Measurements from ENCODE around the gene LAMC3. TPM values are rescaled to one million over a fixed set of nuclear protein-coding genes. Genes with fewer than 3 reads are reported as not detected.

LAMC3 gene
- total RNA-seq, 1 donor from 2014 or later: 26.4 TPM

DNA sequence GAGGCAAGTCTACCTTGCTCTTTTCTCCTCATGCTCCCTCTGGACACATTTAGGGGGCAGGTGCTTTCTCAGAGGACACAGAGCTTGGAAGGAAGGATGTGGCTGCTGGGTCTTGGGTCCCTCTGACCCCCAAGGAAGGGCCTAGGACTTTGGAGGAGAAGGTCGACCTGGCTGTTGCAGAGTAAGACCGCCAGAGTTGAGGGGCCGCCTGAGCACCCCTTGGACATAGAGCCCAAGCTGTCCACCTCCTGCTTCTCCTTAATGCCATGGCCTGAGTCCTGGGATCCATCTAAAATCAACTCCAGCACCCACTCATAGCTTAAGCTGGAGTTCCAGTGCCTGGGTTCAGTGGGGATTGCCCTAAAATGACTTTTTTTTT, 20.6 kb downstream of the LAMC3 start:
- TF ChIP-seq, protein P1, sequence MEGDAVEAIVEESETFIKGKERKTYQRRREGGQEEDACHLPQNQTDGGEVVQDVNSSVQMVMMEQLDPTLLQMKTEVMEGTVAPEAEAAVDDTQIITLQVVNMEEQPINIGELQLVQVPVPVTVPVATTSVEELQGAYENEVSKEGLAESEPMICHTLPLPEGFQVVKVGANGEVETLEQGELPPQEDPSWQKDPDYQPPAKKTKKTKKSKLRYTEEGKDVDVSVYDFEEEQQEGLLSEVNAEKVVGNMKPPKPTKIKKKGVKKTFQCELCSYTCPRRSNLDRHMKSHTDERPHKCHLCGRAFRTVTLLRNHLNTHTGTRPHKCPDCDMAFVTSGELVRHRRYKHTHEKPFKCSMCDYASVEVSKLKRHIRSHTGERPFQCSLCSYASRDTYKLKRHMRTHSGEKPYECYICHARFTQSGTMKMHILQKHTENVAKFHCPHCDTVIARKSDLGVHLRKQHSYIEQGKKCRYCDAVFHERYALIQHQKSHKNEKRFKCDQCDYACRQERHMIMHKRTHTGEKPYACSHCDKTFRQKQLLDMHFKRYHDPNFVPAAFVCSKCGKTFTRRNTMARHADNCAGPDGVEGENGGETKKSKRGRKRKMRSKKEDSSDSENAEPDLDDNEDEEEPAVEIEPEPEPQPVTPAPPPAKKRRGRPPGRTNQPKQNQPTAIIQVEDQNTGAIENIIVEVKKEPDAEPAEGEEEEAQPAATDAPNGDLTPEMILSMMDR (IDR thresholded peaks at IDR 0.05): no peak
- Histone ChIP-seq H3K4me3 (no peak overlapping the region), H3K4me1 (no peaks in the 10 kb centered on the region), H3K9me3 (no peaks in the 10 kb centered on the region), H3K36me3 (no peaks in the 10 kb centered on the region), H3K27ac (no peak overlapping the region), H3K27me3 (ENCODE audit: low read depth) (no peaks in the 10 kb centered on the region)
- DNase-seq (no peak), ATAC-seq (no peak)
- intact Hi-C loops (cut with DNase I): no loop called here

DNA sequence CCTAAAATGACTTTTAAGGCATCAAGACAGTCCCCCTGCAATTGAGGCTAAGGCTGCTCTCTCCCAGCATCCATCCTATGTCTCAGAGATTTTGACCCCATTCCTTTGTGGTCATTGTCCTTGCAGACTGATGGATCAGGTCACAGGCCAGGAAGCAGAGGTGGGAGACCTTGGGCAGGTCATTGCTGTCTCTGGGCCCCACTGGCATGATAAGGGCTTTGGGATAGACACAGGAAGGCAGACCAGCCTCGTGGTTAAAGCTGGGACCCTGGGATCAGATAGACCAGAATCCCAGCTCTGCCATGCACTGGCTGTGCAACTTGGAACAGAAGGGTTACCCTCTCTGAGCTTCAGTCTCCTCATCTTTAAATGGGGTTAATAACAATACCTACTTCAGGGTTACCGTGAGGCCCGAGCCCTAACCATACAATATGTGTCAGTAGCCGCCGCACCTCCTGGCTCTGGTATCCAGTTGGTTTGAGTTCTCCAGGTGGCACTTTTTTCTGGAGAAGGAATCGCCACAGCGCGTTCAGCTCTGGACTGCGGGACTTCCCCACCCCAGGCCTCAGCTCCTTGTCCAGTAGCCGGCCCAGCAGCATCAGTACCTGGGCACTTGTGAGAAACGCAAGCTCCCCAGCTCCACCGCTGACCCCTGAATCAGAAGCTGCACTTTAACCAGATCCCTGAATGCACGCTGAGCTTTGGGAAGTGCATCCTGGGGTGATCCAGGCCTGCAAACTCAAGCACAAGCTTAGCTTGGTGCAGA, 21.4 kb downstream of the LAMC3 start:
- Histone ChIP-seq H3K36me3 (no peaks in the 10 kb centered on the region), H3K27ac (no peak overlapping the region), H3K9me3 (no peaks in the 10 kb centered on the region), H3K27me3 (ENCODE audit: low read depth) (peaks cover under 1% of the 10 kb centered on the region), H3K4me3 (no peak overlapping the region), H3K4me1 (no peaks in the 10 kb centered on the region)
- TF ChIP-seq, protein P1 (IDR thresholded peaks at IDR 0.05): no peak
- no peak for ATAC-seq
- intact Hi-C loops (cut with DNase I): no loop called here
- no peak for DNase-seq

DNA sequence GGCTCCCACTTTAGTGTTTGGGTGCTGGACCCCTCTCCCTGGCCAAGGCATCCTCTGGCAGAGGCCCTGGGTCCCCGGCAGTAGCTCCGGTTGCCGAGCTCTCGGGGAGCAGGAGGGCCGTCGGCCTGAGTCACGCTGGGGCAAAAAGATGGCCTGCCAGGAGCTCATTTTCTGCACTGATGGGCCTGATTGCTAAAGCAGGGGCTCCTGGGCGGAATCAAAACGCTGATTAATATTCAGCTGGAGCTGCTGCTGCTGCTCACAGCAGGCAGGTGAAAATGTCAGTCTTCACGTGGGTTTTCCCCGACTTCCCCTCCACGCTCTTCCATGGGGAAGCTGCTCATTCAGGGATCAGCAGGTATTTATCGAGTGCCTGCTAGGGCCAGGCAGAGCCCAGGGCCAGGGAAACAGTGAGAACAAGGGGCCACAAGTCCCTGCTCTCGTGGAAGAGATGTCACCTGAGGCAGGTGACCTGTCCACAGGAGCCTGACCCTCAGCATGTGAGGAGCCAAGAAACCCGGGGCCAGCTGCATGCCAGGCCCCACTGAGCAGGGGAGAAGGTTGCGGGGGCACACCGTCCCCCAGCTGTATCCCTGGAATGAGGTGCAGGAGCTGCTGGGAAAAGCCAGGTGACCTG, 22.1 kb downstream of the LAMC3 start:
- no peaks in the 10 kb centered on the region for H3K36me3 ChIP-seq
- H3K4me1 ChIP-seq: no peaks in the 10 kb centered on the region
- intact Hi-C loops (cut with DNase I): no loop called here
- no peak overlapping the region for H3K4me3 ChIP-seq
- no peak for DNase-seq
- H3K27ac ChIP-seq: no peak overlapping the region
- TF ChIP-seq, protein P1 (IDR thresholded peaks at IDR 0.05): no peak
- no peak for ATAC-seq
- no peaks in the 10 kb centered on the region for H3K9me3 ChIP-seq
- peaks cover 4% of the 10 kb centered on the region for H3K27me3 ChIP-seq (ENCODE audit: low read depth)

DNA sequence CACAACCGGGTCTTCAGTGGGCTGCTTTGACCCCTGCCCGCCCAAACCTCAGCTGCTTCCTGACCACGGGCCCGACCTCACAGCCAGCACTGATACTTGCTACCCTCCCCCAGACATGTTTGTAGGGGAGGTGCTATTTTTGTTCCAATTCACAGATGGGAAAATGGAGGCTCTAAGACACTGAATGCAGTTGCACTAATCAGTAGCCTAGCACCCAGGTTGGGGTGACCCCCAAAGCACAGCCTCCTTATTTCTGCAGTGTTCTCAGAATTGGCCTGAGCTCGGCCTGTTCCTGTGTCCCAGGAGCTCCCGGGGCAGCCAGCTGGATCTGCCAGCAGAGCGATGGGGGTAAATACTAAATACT, 22.6 kb downstream of the LAMC3 start:
- Histone ChIP-seq H3K36me3 (no peaks in the 10 kb centered on the region), H3K27ac (no peak overlapping the region), H3K9me3 (no peaks in the 10 kb centered on the region), H3K4me3 (no peak overlapping the region), H3K4me1 (no peaks in the 10 kb centered on the region), H3K27me3 (ENCODE audit: low read depth) (peaks cover 4% of the 10 kb centered on the region)
- ATAC-seq: no peak
- intact Hi-C loops (cut with DNase I): no loop called here
- no peak for DNase-seq
- TF ChIP-seq, protein P1 (IDR thresholded peaks at IDR 0.05): no peak

DNA sequence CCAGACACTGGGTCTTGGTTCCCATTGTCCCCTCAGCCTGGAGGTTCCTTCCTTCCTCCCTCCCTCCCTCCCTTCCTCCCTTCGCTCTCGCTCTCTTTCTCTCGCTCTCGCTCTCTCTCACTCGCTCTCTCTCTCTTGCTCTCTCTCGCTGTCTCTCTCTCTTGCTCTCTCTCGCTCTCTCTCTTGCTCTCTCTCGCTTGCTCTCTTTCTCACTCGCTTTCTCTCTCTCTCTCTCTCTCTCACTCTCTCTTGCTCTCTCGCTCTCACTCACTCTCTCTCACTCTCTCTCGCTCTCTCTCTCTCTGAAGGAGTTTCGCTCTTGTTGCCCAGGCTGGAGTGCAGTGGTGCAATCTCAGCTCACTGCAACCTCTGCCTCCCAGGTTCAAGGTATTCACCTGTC, 23.4 kb downstream of the LAMC3 start:
- TF ChIP-seq, protein P1 (IDR thresholded peaks at IDR 0.05): no peak
- no peak for ATAC-seq
- DNase-seq: no peak
- H3K4me3 ChIP-seq: no peak overlapping the region
- no peak overlapping the region for H3K27ac ChIP-seq
- H3K9me3 ChIP-seq: no peaks in the 10 kb centered on the region
- H3K4me1 ChIP-seq: peaks cover 4% of the 10 kb centered on the region
- intact Hi-C loops (cut with DNase I): no loop called here
- H3K36me3 ChIP-seq: no peaks in the 10 kb centered on the region
- H3K27me3 ChIP-seq (ENCODE audit: low read depth): peaks cover 4% of the 10 kb centered on the region
